OCI-LY1 (cell line): ENCODE data around the gene AMZ1.

Source experiments
- H2AFZ ChIP-seq: fragments of 200-600 bp; sonication (generic), shearing (Covaris generic); 2 replicates; pipeline ENCODE4 v1.6.0; 2014; ENCODE audit warnings: antibody characterized with exemption, mild to moderate bottlenecking, low read length
- H3F3A ChIP-seq: fragments of 200-600 bp; sonication (generic), shearing (Covaris generic); 2 replicates; pipeline ENCODE4 v1.6.0; 2014; ENCODE audit warnings: mild to moderate bottlenecking, antibody characterized with exemption, low read length, moderate library complexity; ENCODE audit not compliant: insufficient read depth
- H3K27ac ChIP-seq: fragments of 200-600 bp; sonication (generic); 2 replicates; pipeline ENCODE4 v1.5.1; 2014; ENCODE audit warnings: low read length, mixed run types, mild to moderate bottlenecking, low read depth; ENCODE audit not compliant: poor library complexity, severe bottlenecking
- H3K27me3 ChIP-seq: fragments of 200-600 bp; sonication (generic); 2 replicates; pipeline ENCODE4 v1.6.0; 2014; ENCODE audit warnings: antibody characterized with exemption, mild to moderate bottlenecking, low read length, moderate library complexity; ENCODE audit not compliant: insufficient read depth
- H3K36me3 ChIP-seq: fragments of 200-600 bp; sonication (generic); 2 replicates; pipeline ENCODE4 v1.6.1; 2014; ENCODE audit warnings: mild to moderate bottlenecking, antibody characterized with exemption, low read length, moderate library complexity, mixed read lengths; ENCODE audit not compliant: insufficient read depth
- H3K4me1 ChIP-seq: fragments of 200-600 bp; sonication (generic); 2 replicates; pipeline ENCODE4 v1.5.1; 2014; ENCODE audit warnings: mild to moderate bottlenecking, low read length, moderate library complexity; ENCODE audit not compliant: insufficient read depth, severe bottlenecking
- H3K4me2 ChIP-seq: fragments of 200-600 bp; sonication (generic), shearing (Covaris generic); 2 replicates; pipeline ENCODE4 v1.6.1; 2014; ENCODE audit warnings: low read length
- H3K4me3 ChIP-seq: fragments of 200-600 bp; sonication (generic); 2 replicates; pipeline ENCODE4 v1.5.1; 2014; ENCODE audit warnings: low read length, low read depth, mild to moderate bottlenecking, mixed read lengths; ENCODE audit not compliant: poor library complexity, severe bottlenecking
- H3K79me2 ChIP-seq: fragments of 200-600 bp; shearing (Covaris generic); 2 replicates; pipeline ENCODE4 v1.6.1; 2016; ENCODE audit warnings: mixed run types, low read length, mixed read lengths; ENCODE audit not compliant: insufficient read depth
- H3K9ac ChIP-seq: fragments of 200-600 bp; sonication (generic), shearing (Covaris generic); 2 replicates; pipeline ENCODE4 v1.6.1; 2014; ENCODE audit warnings: mild to moderate bottlenecking, low read length, mixed read lengths
- H3K9me2 ChIP-seq: fragments of 200-600 bp; sonication (generic), shearing (Covaris generic); 2 replicates; pipeline ENCODE4 v1.6.1; 2014; ENCODE audit warnings: low read depth, mild to moderate bottlenecking, low read length, mixed read lengths
- H3K9me3 ChIP-seq: fragments of 200-600 bp; shearing (Covaris generic); 2 replicates; pipeline ENCODE4 v1.6.1; 2014; ENCODE audit warnings: low read length, mixed read lengths
- H4K20me1 ChIP-seq: fragments of 200-600 bp; sonication (generic), shearing (Covaris generic); 2 replicates; pipeline ENCODE4 v1.6.0; 2016; ENCODE audit warnings: mild to moderate bottlenecking, low read length; ENCODE audit not compliant: insufficient read depth
- EZH2 ChIP-seq: fragments of 200-600 bp; sonication (generic), shearing (Covaris generic); IDR thresholded peaks from 2 replicates; pipeline ENCODE4 v1.8.0; 2017; ENCODE audit warnings: borderline replicate concordance, mixed run types, mild to moderate bottlenecking, antibody characterized with exemption, low read length, moderate library complexity, mixed read lengths
- TF ChIP-seq, protein P1 (sequence below): fragments of 200-600 bp; sonication (generic), shearing (Covaris generic); IDR thresholded peaks from 2 replicates; pipeline ENCODE4 v1.5.1; 2017; ENCODE audit warnings: mild to moderate bottlenecking, antibody characterized with exemption, low read length, moderate library complexity, mixed read lengths

The AMZ1 gene

GRCh38 chr7:2646680-2647571 is 41.1 kb upstream of the AMZ1 start:
- H3F3A ChIP-seq, result no peaks in the 10 kb centered on the region
- H3K9ac ChIP-seq, result no peak overlapping the region; the same call in 1 of the 2 replicates
- H3K9me3 ChIP-seq, result no peaks in the 10 kb centered on the region
- no peak overlapping the region for H3K27ac ChIP-seq
- peak overlapping the region; percentile 58 for H3K4me2 ChIP-seq
- peak overlapping the region; percentile 9 for H3K4me3 ChIP-seq
- H3K27me3 ChIP-seq, result no peaks in the 10 kb centered on the region
- no peaks in the 10 kb centered on the region for H4K20me1 ChIP-seq
- H3K79me2 ChIP-seq, result no peaks in the 10 kb centered on the region
- H3K9me2 ChIP-seq, result no peaks in the 10 kb centered on the region
- TF ChIP-seq, protein P1, sequence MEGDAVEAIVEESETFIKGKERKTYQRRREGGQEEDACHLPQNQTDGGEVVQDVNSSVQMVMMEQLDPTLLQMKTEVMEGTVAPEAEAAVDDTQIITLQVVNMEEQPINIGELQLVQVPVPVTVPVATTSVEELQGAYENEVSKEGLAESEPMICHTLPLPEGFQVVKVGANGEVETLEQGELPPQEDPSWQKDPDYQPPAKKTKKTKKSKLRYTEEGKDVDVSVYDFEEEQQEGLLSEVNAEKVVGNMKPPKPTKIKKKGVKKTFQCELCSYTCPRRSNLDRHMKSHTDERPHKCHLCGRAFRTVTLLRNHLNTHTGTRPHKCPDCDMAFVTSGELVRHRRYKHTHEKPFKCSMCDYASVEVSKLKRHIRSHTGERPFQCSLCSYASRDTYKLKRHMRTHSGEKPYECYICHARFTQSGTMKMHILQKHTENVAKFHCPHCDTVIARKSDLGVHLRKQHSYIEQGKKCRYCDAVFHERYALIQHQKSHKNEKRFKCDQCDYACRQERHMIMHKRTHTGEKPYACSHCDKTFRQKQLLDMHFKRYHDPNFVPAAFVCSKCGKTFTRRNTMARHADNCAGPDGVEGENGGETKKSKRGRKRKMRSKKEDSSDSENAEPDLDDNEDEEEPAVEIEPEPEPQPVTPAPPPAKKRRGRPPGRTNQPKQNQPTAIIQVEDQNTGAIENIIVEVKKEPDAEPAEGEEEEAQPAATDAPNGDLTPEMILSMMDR, result no peak
- no peak for TF ChIP-seq EZH2
- peaks cover 19% of the 10 kb centered on the region for H3K4me1 ChIP-seq
- H3K36me3 ChIP-seq, result no peaks in the 10 kb centered on the region
- no peak overlapping the region for H2AFZ ChIP-seq

- Histone ChIP-seq H3K4me3 (no peak overlapping the region), H3F3A (no peaks in the 10 kb centered on the region), H3K27me3 (no peaks in the 10 kb centered on the region), H3K36me3 (no peaks in the 10 kb centered on the region), H4K20me1 (no peaks in the 10 kb centered on the region), H3K9me3 (no peaks in the 10 kb centered on the region), H3K4me1 (peaks cover 19% of the 10 kb centered on the region), H3K9me2 (no peaks in the 10 kb centered on the region), H2AFZ (no peak overlapping the region), H3K79me2 (no peaks in the 10 kb centered on the region), H3K27ac (no peak overlapping the region), H3K9ac (no peak overlapping the region), H3K4me2 (no peak overlapping the region)
- TF ChIP-seq EZH2, result no peak
- TF ChIP-seq, protein P1, result no peak
These were observed 40.3 kb upstream of the AMZ1 start for GRCh38 chr7:2647594-2648172.

DNA sequence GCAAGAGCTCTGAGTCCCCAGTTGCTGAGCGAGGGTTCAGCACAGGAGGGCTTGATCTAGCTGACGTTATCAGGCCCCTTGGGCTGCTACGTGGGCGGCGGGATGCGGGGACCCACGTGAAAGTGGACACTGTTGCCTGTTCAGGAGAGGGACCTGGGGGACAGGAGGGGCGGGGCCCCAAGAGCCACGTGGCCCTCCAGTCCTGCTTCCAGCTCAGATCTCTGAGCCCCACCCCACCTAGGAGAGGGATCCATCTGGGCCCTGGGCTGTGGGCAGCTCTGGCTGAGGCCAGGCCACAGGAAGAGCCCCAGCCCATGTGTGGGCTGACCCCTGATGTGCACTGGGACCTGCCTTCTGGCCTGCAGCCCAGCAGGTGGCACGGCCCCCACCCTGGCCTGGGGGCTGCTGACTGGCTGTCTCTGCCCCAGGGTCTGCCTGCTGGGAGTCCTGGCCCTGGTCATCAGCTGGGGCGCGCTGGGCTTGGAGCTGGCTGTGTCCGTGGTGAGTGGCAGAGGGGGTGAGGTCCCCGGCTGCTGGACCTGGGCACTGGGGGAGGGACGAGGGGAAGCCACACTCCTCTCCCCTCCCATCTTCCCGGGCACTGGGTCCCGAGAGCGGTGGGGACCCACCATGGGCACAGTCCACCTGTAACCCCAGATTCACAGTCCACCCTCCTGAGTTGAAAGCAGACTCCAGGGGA is 38.7 kb upstream of the AMZ1 start:
- Histone ChIP-seq H3K27me3 (no peaks in the 10 kb centered on the region), H3F3A (no peaks in the 10 kb centered on the region), H3K79me2 (no peaks in the 10 kb centered on the region), H3K36me3 (no peaks in the 10 kb centered on the region), H3K9me2 (no peaks in the 10 kb centered on the region), H3K27ac (no peak overlapping the region), H3K9me3 (no peaks in the 10 kb centered on the region), H3K4me3 (no peak overlapping the region), H4K20me1 (no peaks in the 10 kb centered on the region), H3K4me1 (peaks cover 19% of the 10 kb centered on the region), H3K4me2 (no peak overlapping the region), H2AFZ (no peak overlapping the region), H3K9ac (no peak overlapping the region)
- TF ChIP-seq, protein P1, result no peak
- no peak for TF ChIP-seq EZH2
